Muscle of arm (tissue), 12 donors: ENCODE measurements around the gene FBN2. TPM values are rescaled to one million over a fixed set of nuclear protein-coding genes. Genes with fewer than 3 reads are reported as not detected.
A peak's percentile ranks its signal among the peaks of the same experiment; 100 is the strongest.
"Not testable (repeated sequence)": the region's sequence is repeated elsewhere in the genome, so short reads cannot be mapped to it uniquely, and the experiment has no call there.

Experiments used
- DNase-seq: peaks from one replicate; pipeline ENCODE4 v3.0.0-alpha.2; 2013
- polyA plus RNA-seq, 12 donors: library from polyadenylated mRNA; unstranded; fragments of 120-200 nt; gene quantifications; one replicate each; pipeline ENCODE4 v1.2.1, GENCODE V29; 2013; ENCODE audit not compliant: insufficient read length in 12 of 12

Gene FBN2
- polyA plus RNA-seq, 12 donors = 36.9 to 130 (median 56.0) TPM; not detected in 1

DNA sequence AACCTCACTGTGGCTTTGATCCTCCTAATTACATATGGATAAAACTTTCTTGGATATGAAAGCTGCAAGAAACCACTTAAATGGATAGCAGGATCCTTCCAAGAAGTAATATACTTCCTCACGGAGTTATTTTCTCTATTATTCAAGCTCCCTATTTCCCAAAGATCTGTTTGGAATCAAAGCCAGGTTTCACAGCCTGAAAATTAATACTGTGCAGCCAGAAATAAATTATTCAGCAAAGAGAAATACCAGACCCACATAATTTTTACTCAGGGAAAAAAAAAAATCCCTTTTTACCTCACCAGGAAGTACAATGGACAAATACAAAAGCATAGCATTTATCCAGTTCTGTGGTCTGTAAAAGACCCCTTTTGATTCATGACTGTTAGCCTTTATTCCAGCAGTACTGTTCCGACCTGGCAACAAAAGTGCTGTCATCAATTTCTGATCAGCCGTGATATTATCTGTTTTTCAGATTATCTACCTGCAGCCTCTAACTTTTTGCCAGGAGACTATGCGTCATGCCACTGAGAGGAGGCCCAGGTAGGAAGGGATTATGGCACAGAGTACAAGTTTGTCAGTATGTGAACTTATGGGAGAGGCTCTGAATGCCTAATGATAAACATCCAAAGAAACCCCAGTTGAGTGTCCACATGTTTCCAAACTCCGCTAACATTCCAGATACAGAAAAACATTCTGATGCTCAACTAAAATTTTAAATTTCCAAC lies 57.0 kb downstream of the FBN2 start:
- peak; percentile 78 for DNase-seq

DNA sequence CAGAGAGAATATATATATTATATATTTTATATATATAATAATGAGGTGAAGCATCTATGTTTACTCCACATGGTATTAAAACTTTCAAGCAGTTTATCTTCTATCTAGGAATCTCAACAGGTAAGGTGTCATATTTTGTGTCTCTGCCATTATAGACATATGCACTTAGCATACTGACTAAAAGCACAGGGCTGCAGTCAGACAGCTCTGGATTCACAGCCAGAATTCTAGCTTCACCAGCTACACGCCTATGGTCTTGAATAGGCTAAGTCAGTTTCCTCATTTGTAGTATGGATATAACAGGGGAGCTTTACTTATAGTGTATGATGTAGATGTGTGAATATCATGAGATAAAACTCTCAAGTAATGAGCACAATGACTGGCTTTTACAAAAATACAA lies 57.9 kb downstream of the FBN2 start:
- no peak for DNase-seq

DNA sequence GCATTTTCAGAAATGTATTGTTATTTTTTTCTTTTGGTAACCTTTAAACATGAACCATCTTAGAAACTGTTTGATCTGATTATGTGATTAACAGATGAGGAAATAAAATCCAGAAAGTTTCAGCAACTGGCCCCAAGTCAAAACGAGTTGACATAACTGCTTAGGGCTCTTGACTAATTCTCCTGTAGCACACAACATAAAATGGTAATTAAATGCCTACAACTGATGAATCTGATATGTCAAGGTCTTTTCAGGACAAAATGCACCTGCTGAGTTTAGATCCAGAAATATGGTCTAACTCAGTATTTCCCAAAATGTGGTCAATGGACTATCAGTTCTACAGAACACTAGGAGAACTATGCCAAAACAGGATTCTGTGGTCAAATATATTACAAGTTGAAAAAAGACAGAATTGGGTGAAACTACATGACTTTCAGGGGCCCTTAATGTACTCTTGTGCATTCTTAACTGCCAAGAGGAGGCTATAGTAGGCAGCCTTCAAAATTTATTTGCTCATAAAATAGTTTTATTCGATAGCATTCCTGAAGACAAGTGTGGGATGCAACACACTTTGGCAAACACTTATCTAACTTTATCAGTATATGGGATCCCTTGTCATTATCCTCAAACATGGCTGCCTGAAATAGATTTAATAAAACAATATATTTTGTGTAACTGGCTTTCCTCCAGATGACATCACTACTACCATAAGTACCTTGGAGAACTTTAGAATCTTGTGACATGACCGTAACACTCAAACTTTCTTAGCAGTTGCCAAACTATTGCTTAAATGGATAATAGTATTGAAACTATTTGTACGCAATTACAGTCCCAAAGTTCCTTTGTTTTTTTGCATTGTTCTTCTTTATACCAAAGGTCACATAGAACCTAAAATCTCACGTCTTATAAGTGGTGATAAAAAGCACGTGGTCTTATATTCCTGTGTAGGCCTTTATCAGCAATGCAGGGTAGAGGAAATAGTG lies 59.4 kb downstream of the FBN2 start:
- no peak for DNase-seq

DNA sequence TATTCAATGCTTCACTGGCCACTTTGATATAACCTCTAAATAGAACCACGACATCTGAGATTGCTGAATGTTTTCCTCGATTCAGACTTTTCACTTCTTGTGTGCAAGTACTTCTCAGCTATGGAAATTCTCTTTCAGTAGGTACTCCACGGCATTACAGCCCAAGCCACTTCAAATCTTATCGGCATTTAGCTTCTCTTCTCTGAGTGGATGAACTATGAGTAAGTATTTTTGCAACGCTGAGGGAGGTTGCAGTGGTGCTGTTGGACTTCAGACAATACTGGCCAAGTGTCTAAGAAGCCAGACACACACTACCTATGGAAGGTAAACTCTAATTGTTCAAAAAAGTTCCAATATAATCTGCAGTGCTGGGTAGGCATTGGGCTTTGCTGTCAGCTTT lies 60.1 kb downstream of the FBN2 start:
- DNase-seq = no peak

DNA sequence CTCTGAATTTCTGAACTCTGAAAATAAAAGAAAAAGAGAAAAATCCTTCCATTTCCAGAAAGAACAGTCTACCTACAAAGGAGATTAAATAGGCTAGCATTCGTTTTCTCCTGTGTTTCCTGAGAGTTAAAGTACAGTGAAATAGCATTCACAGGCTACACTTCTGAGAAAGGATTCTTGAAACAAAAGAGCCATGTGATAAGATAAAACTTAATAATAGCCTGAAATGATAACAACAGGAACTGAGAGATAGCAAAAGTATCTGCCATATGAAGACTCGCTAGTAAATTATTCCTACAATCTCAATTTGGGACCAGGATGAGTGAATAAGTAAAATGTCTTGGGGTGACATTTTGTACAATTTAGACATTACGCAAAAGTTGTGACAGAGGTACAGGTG lies 62.4 kb downstream of the FBN2 start:
- no peak for DNase-seq

DNA sequence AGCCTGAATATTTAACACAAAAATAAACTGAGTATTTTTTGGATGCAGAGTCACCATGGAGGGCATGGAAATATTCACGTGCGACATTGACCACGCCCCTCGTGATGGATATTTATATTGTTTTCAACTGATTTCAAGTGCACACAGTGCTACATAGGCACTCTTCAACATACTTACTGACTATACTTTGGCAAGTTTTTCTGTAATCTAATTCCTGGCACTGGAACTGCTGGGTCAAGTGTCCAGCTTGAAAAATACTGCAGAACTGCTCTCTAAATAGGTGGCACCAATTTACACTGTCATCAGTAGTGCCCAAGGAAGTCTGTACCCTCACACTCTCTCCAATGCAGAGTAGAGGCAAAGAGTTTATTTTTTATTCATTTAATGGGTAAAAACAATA lies 65.1 kb downstream of the FBN2 start:
- no peak for DNase-seq

DNA sequence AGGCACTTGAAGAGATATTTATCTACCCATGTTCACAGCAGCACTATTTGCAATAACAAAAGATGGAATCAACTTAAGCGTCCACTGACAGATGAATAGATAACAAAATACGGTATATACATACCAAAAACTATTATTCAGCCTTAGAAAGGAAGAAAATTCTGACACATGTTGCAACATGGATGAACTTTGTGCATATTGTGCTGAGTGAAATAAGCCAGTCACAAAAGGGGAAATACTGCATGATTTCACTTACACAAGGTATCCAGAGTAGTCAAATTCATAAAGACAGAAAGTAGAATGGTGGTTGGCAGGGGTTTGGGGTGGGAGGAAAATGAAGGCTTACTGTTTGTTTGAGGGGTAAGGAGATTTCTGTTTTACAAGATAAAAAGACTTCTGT lies 66.0 kb downstream of the FBN2 start:
- DNase-seq = no peak

DNA sequence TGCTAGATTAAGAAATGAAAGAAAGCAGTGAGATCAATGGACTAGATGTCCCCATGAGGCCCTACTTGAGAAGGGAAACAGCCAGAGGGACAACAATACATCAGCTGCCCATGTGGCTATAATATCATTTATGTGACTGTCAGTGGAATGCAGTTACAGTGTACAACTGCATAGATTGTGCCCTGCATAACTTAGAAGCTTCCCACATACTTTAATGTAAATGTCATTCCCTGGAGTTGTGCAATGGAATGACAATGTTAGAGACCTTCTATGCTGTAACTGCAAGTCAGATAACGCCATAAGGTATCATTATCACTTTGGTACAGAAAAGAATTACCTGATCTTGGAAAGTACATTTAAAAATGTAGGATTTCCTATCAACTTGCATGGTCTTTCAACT lies 67.4 kb downstream of the FBN2 start:
- DNase-seq = no peak

DNA sequence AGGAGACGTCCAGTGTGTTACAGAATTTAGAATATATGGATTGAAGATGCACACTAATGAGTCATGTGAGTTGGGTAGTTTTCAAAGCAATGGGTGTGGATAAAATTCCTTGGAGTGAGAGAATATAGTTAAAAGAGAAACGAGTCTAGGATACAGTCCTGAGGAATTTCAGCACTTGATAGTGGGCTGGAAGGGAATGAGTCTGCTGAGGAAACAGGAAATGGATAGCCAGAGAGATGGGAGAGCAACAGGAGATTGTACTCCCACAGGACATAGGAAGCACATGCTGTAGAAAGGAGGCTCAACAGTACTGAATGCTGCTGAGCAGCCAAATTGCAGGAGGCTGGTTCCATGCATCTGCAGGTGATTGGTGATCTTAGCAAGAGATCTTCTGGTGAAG lies 68.1 kb downstream of the FBN2 start:
- no peak for DNase-seq

DNA sequence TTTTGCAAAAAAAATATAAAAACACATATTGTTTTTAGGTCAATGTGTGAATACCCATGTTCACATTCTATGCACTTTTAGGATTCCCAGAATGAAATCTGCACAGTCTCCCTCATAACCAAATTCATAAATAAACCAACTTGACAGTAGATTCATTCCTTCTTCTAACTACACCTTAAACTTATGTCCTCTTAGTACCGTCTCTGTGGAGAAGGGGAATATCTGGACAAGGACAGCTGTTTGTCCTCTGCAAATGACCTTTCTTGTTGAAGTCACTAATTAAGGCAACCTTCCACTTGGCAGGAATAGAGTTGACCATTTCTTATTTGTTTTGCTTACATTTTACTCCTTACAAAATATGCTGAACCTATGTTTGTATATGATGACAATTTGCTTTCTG lies 71.1 kb downstream of the FBN2 start:
- DNase-seq = no peak

DNA sequence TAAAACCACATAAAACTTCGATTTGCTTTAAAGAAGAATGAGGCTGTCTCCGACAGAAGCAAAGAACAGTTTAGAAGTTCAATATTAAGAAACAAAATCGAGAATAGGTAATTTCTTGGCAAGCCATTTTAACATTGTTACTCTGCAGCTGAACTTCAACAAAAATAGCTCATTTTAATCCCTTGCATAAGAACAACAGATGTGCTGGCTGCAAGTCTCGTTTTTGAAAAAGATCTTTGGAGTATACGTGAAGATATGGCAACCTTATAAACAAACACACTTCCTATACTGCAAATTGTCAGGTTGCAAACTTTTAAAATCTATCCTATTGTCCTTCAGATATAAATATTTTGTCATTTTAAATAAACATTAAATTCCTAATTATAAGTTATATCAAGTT lies 71.5 kb downstream of the FBN2 start:
- peak; percentile 74 for DNase-seq

DNA sequence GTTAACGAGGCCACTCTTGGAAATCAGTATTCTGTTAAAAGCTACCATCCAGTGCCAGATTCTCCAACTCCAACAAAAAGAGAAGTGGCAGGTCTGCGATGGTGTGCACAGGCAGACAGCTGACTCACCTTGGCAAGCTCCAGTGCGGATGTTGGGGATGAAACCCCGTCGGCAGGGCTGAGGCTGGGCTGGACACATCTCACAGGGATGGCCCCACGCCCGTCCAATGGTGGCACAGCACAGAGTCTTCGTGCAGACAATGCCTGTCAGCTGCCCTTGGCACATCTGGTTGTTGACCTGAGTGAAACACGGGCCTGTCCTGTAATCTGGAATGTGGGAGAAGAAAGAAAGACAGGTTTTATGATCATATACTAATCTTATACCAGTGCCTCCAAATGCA lies 73.4 kb downstream of the FBN2 start:
- DNase-seq = no peak

DNA sequence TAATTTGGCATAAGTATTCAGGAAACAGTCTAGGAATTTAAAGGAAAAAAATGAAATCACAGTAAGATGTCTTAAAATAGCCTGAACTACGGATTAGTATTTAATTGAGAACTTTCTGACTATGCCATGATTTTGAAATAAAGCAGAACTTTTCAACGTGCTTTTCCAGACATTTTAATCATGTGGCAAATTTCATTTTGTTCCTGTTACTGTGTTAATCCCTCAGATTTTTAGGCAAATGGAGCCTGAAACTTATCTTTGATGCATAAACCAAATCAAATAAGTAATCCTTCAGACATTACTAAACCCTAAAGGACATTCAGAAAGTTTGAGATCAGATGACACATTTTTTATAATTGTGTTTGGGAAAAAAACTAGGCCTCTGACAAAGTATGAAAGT lies 75.7 kb downstream of the FBN2 start:
- DNase-seq = no peak

DNA sequence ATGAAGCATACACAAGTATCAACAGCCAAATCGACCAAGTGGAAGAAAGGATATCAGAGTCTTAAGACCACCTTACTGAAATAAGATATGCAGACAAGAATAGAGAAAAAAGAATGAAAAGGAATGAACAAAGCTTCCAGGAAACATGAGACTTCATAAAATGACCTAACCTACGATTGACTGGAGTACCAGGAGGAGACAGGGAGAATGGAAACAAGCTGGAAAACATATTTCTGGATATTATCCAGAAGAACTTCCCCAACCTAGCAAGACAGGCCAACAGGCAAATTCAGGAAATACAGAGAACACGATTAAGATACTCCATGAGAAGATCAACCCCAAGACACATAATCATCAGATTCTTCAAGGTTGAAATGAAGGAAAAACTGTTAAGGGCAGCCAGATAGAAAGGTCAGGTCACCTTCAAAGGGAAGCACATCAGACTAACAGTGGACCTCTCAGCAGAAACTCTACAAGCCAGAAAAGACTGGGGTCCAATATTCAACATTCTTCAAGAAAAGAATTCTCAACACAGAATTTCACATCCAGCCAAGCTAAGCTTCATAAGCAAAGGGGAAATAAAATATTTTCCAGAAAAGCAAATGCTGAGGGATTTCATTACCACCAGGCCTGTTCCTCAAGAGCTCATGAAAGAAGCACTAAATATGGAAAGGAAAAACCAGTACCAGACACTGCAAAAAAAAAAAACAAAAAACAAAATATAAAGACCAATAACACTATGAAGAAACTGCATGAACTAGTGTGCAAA lies 80.7 kb downstream of the FBN2 start:
- not testable (repeated sequence) for DNase-seq

DNA sequence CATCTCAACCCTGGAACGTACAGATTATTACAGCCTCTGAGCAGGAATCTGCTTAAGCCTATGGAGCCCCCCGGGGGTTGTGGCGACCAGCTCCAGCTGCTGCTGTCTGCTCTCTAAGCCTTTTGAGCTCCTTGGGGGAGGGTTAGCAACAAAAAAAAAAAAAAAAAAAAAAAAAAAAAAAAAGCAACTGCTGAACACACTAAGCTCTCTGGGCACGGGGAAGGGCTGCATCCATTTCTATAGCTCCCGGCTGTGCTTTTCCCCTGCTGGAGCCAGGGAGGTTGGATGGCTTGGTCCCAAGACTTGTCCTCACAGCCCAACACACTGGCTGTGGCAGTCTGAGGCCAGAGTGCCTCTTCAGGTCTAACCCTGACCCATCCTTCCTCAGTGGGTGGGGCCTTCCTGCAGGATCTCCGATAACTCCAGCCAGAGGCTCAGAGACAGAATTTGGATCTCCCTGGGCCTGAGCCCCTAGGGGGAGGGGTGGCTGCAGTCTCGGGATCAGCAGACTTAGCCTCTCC lies 82.1 kb downstream of the FBN2 start:
- no peak for DNase-seq

DNA sequence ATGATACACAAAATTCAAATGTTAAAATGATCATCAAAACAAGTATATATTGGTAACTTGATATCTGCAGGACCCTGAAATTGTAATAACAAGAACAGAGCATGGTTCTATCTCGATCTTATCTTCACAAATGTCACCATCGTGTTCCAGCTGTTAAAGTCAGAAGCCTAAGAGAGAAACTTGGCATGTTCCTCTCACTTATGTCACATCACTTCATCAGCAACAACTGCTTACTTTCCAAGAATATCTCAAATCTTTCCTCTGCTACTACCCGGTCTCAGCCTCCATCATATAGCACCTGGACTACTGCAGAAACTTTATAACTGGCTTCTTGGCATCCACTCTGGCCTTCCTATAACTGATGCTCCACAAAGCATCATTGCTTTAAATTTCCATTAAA lies 84.9 kb downstream of the FBN2 start:
- no peak for DNase-seq

DNA sequence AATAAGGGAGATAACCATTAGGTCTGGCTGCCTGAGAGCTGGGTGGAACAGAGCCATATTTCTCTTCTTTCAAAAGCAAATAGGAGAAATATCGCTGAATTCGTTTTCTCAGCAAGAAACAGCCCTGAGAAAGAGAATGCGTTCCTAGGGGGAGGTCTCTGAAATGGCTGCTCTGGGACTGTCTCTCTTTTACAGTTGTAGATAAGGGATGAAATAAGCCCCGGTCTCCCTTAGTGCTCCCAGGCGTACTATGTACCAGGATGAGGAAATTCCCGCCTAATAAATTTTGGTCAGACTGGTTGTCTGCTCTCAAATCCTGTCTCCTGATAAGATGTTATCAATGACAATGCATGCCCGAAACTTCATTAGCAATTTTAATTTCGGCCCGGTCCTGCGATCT lies 90.8 kb downstream of the FBN2 start:
- not testable (repeated sequence) for DNase-seq

DNA sequence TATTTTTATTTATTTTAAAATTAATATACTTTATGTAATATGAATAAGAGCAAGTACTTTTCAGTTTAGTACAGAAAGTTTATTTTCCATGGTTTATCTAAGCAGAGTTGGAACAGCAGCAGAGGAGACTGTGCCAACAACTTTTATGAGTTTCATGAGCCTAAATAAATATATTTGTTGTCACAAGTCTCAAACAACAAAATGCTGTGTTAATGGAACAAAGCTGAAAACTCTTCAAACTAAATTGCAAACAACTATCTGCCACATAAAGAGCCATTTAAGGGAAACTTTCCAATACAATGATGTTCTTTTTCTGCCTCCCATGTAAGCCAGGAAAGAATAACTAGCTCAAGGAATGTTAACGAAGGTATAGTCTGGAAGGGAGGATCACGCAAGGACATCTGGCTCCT lies 96.1 kb downstream of the FBN2 start:
- DNase-seq = peak; percentile 59

DNA sequence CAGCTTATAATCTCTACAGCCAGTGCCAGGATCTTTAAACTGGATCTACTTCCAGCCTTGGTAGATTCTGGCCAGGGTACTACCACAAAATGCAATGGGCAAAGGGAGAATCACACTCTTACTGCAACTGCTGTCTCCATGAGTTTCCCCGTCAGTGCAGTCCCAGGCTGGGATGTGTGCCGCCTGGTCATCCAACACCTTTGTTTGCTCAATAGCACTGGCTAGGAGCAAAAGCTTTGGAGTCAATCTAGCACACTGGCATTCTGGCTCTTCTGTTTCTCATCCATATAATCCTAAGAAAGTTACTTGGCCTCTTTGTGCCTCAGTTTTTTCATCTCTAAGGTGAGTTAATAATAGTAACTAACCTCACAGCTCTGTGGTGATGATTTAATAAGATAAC lies 96.9 kb downstream of the FBN2 start:
- DNase-seq = no peak

DNA sequence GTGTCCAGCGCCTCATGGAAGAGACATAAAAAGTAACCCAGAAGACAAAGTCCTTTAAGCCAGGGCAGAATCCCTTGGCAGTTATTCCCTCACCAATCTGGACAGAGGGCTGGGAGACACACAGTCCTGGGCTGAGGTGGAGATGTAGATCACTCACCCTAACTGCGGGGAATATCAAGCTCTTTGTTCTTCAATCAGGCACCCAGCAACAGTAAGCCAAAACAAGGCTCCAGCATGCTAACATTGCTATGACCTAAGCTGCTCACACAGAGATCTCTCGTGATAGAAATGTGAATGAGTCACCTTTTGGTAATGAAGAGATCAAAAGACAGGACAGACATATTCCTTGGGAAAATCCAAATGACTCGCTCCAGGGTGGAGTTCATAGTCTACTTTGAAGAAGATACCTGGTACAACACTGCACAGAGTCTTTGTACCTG lies 101.3 kb downstream of the FBN2 start:
- DNase-seq = no peak

DNA sequence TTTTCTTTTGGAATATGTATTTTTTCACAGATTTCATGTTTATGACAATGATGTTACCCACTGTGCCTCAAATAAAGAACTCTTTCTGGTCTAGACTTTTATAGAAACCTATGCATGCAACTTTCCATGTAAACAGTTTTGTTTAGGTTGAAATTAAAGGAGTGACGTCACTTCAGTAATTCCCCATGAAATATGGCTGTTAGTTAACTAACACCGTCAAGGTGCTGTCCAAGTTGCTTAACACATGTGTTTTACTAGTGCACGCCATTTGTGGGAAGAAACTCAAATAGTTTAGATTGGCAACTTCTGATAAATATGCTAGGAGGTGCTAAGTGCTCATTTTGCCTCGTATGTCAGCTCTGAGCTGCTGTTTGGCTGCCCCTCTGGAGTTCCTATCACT lies 102.2 kb downstream of the FBN2 start:
- DNase-seq = no peak

DNA sequence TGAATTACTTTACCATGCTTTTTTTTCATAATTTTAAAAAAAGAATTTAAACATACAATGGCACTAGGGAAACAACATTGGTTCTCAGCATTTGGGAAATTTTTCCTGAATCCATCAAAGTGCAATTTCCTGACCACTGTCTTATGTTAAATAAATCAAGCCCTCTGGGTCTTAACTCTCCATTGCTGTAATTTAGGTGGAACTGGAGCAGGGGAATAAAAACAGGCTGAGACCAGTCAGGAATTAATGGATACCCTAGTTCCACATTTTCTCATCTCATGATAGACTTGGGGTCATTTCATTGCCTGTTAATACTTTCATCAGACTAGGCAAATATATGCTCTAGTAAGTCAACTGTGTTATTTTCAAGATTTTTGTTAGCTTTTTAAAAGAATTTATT lies 103.1 kb downstream of the FBN2 start:
- no peak for DNase-seq
